SK-N-SH treated with all-trans-retinoic acid at 6 μM for 48 hours (cell line): ENCODE measurements around the gene KCNG2.

Source experiments
- ATAC-seq: fragments of 200-7000 bp; cut with Tn5 transposase; 3 replicates; pipeline ENCODE4 v1.9.1; 2020; ENCODE audit warnings: mild to moderate bottlenecking, moderate library complexity
- ARNTL ChIP-seq: fragments of 450-650 bp; formaldehyde crosslinking; IDR thresholded peaks from 2 replicates; pipeline ENCODE4 v1.5.0; 2020; ENCODE audit warnings: low read depth, mild to moderate bottlenecking, moderate library complexity, borderline replicate concordance
- BACH2 ChIP-seq: fragments of 250-450 bp; sonication (Bioruptor Pico); IDR thresholded peaks from 2 replicates; pipeline ENCODE4 v1.9.0; 2021; ENCODE audit warnings: mild to moderate bottlenecking, borderline replicate concordance
- CSDC2 ChIP-seq: fragments of 250-450 bp; sonication (Bioruptor Pico); IDR thresholded peaks from 2 replicates; pipeline ENCODE4 v1.5.0; 2020; ENCODE audit warnings: mild to moderate bottlenecking, moderate library complexity
- ESRRG ChIP-seq: fragments of 250-450 bp; sonication (Bioruptor Pico); IDR thresholded peaks from 2 replicates; pipeline ENCODE4 v1.6.1; 2021; ENCODE audit warnings: mild to moderate bottlenecking
- GLIS3 ChIP-seq: fragments of 250-450 bp; sonication (Bioruptor Pico); IDR thresholded peaks from 2 replicates; pipeline ENCODE4 v1.5.0; 2020; ENCODE audit warnings: mild to moderate bottlenecking, moderate library complexity
- ISL1 ChIP-seq: fragments of 250-450 bp; sonication (Bioruptor Pico); IDR thresholded peaks from 2 replicates; pipeline ENCODE4 v2.1.2; 2022; ENCODE audit warnings: mild to moderate bottlenecking, moderate library complexity
- OSR1 ChIP-seq: fragments of 250-450 bp; sonication (Bioruptor Pico); IDR thresholded peaks from 2 replicates; pipeline ENCODE4 v1.8.0; 2022; ENCODE audit warnings: moderate library complexity, mild to moderate bottlenecking, inconsistent platforms
- PPARA ChIP-seq: fragments of 250-450 bp; sonication (Bioruptor Pico); IDR thresholded peaks from 2 replicates; pipeline ENCODE4 v1.5.0; 2020; ENCODE audit warnings: mild to moderate bottlenecking, borderline replicate concordance
- RARB ChIP-seq: fragments of 250-450 bp; sonication (Bioruptor Pico); IDR thresholded peaks from 2 replicates; pipeline ENCODE4 v1.8.0; 2021; ENCODE audit warnings: mild to moderate bottlenecking, moderate library complexity
- SNAI2 ChIP-seq: fragments of 250-450 bp; sonication (Bioruptor Pico); IDR thresholded peaks from 2 replicates; pipeline ENCODE4 v1.5.0; 2020; ENCODE audit warnings: mild to moderate bottlenecking, moderate library complexity
- TCF4 ChIP-seq: fragments of 250-450 bp; sonication (Bioruptor Pico); IDR thresholded peaks from 2 replicates; pipeline ENCODE4 v1.8.0; 2021; ENCODE audit warnings: mild to moderate bottlenecking, moderate library complexity, borderline replicate concordance
- TOX ChIP-seq: fragments of 250-450 bp; sonication (Bioruptor Pico); IDR thresholded peaks from 2 replicates; pipeline ENCODE4 v1.8.0; 2021; ENCODE audit warnings: mild to moderate bottlenecking, moderate library complexity, borderline replicate concordance
- ZC3H10 ChIP-seq: fragments of 250-450 bp; sonication (Bioruptor Pico); IDR thresholded peaks from 2 replicates; pipeline ENCODE4 v1.5.1; 2021; ENCODE audit warnings: mild to moderate bottlenecking, moderate library complexity
- ZFP3 ChIP-seq: fragments of 250-450 bp; sonication (Bioruptor Pico); IDR thresholded peaks from 2 replicates; pipeline ENCODE4 v1.5.0; 2020; ENCODE audit warnings: mild to moderate bottlenecking, moderate library complexity
- ZFP30 ChIP-seq: fragments of 450-650 bp; formaldehyde crosslinking; IDR thresholded peaks from 2 replicates; pipeline ENCODE4 v1.5.0; 2022; ENCODE audit warnings: mild to moderate bottlenecking, moderate library complexity
- ZNF565 ChIP-seq: fragments of 450-650 bp; formaldehyde crosslinking; conservative IDR thresholded peaks from 2 replicates; pipeline ENCODE4 v1.5.0; 2020; ENCODE audit warnings: low read depth, mild to moderate bottlenecking, moderate library complexity
- ZNF70 ChIP-seq: fragments of 450-650 bp; formaldehyde crosslinking; IDR thresholded peaks from 2 replicates; pipeline ENCODE4 v1.5.0; 2020; ENCODE audit warnings: mild to moderate bottlenecking, moderate library complexity
- ZNF8 ChIP-seq: fragments of 450-650 bp; formaldehyde crosslinking; IDR thresholded peaks from 2 replicates; pipeline ENCODE4 v1.5.0; 2020; ENCODE audit warnings: mild to moderate bottlenecking, moderate library complexity
- TF ChIP-seq, protein P1 (sequence below): fragments of 250-450 bp; sonication (Bioruptor Pico); IDR thresholded peaks from 2 replicates; pipeline ENCODE4 v1.5.1; 2021; ENCODE audit warnings: mild to moderate bottlenecking, moderate library complexity
- TF ChIP-seq, protein P2 (sequence below): fragments of 250-450 bp; sonication (Bioruptor Pico); IDR thresholded peaks from 2 replicates; pipeline ENCODE4 v1.5.1; 2020; ENCODE audit warnings: low read depth, mild to moderate bottlenecking, moderate library complexity
- TF ChIP-seq, protein P3 (sequence below): fragments of 250-450 bp; sonication (Bioruptor Pico); IDR thresholded peaks from 2 replicates; pipeline ENCODE4 v1.8.0; 2021; ENCODE audit warnings: low read depth, mild to moderate bottlenecking, moderate library complexity, borderline replicate concordance
- TF ChIP-seq, protein P4 (sequence below): fragments of 250-450 bp; sonication (Bioruptor Pico); IDR thresholded peaks from 2 replicates; pipeline ENCODE4 v1.5.0; 2020; ENCODE audit warnings: mild to moderate bottlenecking, moderate library complexity

Gene KCNG2

DNA sequence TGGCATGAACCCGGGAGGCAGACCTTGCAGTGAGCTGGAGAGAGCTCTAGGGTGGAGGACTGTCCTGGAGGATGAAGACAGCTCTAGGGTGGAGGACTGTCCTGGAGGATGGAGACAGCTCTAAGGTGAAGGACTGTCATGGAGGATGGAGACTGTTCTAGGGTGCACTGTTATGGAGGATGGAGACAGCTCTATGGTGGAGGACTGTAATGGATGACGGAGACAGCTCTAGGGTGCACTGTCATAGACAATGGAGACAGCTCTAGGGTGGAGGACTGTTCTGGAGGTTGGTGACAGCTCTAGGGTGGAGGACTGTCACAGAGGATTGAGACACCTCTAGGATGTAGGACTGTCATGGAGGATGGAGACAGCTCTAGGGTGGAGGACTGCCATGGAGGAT is 21.1 kb upstream of the KCNG2 start:
- no peak for ATAC-seq
- TF ChIP-seq TCF4 (CRISPR knock-in tag) (no peak), PPARA (CRISPR knock-in tag) (no peak), RARB (no peak), ARNTL (CRISPR knock-in tag) (no peak), ZC3H10 (CRISPR knock-in tag) (no peak), ZNF565 (CRISPR knock-in tag) (no peak), ZNF8 (CRISPR knock-in tag) (no peak), CSDC2 (no peak)
- TF ChIP-seq, protein P1, sequence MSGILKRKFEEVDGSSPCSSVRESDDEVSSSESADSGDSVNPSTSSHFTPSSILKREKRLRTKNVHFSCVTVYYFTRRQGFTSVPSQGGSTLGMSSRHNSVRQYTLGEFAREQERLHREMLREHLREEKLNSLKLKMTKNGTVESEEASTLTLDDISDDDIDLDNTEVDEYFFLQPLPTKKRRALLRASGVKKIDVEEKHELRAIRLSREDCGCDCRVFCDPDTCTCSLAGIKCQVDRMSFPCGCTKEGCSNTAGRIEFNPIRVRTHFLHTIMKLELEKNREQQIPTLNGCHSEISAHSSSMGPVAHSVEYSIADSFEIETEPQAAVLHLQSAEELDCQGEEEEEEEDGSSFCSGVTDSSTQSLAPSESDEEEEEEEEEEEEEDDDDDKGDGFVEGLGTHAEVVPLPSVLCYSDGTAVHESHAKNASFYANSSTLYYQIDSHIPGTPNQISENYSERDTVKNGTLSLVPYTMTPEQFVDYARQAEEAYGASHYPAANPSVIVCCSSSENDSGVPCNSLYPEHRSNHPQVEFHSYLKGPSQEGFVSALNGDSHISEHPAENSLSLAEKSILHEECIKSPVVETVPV (CRISPR knock-in tag): no peak

DNA sequence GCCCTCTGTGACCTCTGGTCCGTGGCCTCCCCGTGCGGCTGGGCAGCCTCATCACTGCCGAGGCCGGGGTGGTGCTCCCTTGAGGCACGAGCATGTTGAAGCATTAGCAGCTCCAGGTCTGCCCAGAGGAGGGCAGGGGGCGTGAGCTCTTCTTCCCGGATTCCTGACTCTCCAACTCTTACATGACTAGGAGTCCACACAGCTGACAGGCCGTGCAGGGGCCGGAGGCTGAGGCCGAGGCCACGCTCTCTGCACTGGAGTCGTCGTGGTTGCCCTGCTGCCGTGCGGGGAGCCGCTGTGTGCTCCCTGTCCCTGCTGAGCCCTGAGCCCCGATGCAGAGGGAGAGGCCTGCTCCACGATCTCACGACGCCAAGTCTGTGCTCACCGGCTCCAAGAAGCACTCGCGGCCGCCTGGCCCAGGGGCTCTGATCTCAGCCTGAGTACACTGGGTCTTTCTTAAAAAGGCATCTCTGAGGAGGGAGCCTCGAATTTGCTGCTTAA is 19.4 kb upstream of the KCNG2 start:
- no peak for ATAC-seq
- TF ChIP-seq ZNF70 (CRISPR knock-in tag): no peak
- TF ChIP-seq OSR1 (CRISPR knock-in tag): no peak
- TF ChIP-seq SNAI2 (CRISPR knock-in tag): no peak
- TF ChIP-seq, protein P1 (CRISPR knock-in tag): no peak
- TF ChIP-seq TOX: no peak
- TF ChIP-seq ZNF8 (CRISPR knock-in tag): no peak
- TF ChIP-seq PPARA (CRISPR knock-in tag): no peak
- no peak for TF ChIP-seq ESRRG (CRISPR knock-in tag)
- TF ChIP-seq ARNTL (CRISPR knock-in tag): no peak
- TF ChIP-seq ZFP30: no peak
- TF ChIP-seq, all 23 proteins: peak for 0

DNA sequence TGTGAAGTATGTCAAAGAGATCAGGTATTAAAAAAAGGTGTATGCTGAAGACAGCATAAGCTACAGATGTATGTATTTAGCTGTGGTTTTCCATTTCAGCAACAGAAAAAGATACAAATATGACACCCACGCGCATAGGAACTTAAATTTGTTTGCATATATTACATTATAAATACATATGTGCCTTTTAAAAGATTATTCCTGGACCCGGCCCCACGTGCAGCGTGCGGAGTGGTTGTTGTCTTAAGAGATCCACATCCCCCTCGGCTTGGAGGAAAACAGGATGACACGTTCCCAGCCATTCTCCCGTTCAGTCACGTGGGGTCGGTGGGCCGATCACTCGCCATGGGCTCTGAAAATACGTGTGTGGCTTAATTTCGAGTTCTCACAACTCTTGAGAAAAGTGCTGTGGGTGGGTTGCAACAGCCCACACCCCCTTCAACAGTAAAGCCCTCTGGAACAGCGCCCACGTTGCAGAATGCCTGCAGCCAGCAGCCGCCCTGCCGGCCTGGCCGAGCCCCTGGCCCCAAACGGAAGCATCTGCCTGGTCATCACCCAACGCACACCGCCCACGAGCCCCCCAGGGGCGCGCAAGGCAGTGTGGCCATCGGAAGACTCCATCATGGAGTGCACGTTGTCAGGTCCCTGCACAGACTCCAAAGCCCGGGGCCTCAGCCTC is 18.6 kb upstream of the KCNG2 start:
- no peak for ATAC-seq
- TF ChIP-seq ZFP30 (no peak), PPARA (CRISPR knock-in tag) (no peak), GLIS3 (CRISPR knock-in tag) (no peak), ISL1 (CRISPR knock-in tag) (no peak), BACH2 (CRISPR knock-in tag) (no peak), ZNF565 (CRISPR knock-in tag) (no peak), CSDC2 (no peak), RARB (no peak), SNAI2 (CRISPR knock-in tag) (no peak), OSR1 (CRISPR knock-in tag) (no peak), ZNF70 (CRISPR knock-in tag) (no peak), ZNF8 (CRISPR knock-in tag) (no peak), TCF4 (CRISPR knock-in tag) (no peak), TOX (no peak), ZFP3 (CRISPR knock-in tag) (no peak), ZC3H10 (CRISPR knock-in tag) (no peak)
- TF ChIP-seq, protein P2, sequence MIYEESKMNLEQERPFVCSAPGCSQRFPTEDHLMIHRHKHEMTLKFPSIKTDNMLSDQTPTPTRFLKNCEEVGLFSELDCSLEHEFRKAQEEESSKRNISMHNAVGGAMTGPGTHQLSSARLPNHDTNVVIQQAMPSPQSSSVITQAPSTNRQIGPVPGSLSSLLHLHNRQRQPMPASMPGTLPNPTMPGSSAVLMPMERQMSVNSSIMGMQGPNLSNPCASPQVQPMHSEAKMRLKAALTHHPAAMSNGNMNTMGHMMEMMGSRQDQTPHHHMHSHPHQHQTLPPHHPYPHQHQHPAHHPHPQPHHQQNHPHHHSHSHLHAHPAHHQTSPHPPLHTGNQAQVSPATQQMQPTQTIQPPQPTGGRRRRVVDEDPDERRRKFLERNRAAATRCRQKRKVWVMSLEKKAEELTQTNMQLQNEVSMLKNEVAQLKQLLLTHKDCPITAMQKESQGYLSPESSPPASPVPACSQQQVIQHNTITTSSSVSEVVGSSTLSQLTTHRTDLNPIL: no peak
- TF ChIP-seq, protein P1 (CRISPR knock-in tag): no peak
- TF ChIP-seq, protein P3, sequence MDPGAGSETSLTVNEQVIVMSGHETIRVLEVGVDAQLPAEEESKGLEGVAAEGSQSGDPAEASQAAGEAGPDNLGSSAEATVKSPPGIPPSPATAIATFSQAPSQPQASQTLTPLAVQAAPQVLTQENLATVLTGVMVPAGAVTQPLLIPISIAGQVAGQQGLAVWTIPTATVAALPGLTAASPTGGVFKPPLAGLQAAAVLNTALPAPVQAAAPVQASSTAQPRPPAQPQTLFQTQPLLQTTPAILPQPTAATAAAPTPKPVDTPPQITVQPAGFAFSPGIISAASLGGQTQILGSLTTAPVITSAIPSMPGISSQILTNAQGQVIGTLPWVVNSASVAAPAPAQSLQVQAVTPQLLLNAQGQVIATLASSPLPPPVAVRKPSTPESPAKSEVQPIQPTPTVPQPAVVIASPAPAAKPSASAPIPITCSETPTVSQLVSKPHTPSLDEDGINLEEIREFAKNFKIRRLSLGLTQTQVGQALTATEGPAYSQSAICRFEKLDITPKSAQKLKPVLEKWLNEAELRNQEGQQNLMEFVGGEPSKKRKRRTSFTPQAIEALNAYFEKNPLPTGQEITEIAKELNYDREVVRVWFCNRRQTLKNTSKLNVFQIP (CRISPR knock-in tag): no peak
- TF ChIP-seq, protein P4, sequence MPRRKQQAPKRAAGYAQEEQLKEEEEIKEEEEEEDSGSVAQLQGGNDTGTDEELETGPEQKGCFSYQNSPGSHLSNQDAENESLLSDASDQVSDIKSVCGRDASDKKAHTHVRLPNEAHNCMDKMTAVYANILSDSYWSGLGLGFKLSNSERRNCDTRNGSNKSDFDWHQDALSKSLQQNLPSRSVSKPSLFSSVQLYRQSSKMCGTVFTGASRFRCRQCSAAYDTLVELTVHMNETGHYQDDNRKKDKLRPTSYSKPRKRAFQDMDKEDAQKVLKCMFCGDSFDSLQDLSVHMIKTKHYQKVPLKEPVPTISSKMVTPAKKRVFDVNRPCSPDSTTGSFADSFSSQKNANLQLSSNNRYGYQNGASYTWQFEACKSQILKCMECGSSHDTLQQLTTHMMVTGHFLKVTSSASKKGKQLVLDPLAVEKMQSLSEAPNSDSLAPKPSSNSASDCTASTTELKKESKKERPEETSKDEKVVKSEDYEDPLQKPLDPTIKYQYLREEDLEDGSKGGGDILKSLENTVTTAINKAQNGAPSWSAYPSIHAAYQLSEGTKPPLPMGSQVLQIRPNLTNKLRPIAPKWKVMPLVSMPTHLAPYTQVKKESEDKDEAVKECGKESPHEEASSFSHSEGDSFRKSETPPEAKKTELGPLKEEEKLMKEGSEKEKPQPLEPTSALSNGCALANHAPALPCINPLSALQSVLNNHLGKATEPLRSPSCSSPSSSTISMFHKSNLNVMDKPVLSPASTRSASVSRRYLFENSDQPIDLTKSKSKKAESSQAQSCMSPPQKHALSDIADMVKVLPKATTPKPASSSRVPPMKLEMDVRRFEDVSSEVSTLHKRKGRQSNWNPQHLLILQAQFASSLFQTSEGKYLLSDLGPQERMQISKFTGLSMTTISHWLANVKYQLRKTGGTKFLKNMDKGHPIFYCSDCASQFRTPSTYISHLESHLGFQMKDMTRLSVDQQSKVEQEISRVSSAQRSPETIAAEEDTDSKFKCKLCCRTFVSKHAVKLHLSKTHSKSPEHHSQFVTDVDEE (CRISPR knock-in tag): no peak
